ENCODE data around the gene SORCS1.
A peak's percentile ranks its signal among the peaks of the same experiment; 100 is the strongest.

The SORCS1 gene

GRCh38 chr10:106714734-106715555, 449.6 kb downstream of the SORCS1 start:
- no peak for DNase-seq

- no peak for DNase-seq
Measured at GRCh38 chr10:106713846-106714245, 450.7 kb downstream of the SORCS1 start.

GRCh38 chr10:106712988-106713387, 451.5 kb downstream of the SORCS1 start:
- DNase-seq, result no peak

GRCh38 chr10:106711313-106711906, 453.1 kb downstream of the SORCS1 start:
- no peak for DNase-seq

- no peak for DNase-seq
Measured at GRCh38 chr10:106708506-106708905, 456.0 kb downstream of the SORCS1 start.

- no peak for DNase-seq
Measured at GRCh38 chr10:106707657-106708056, 456.8 kb downstream of the SORCS1 start.

- no peak for DNase-seq
Measured at GRCh38 chr10:106706127-106706526, 458.4 kb downstream of the SORCS1 start.

GRCh38 chr10:106705681-106706100, 458.8 kb downstream of the SORCS1 start:
- DNase-seq, result peak; percentile 27

- no peak for DNase-seq
Measured at GRCh38 chr10:106696239-106696638, 468.3 kb downstream of the SORCS1 start.

GRCh38 chr10:106694696-106695095, 469.8 kb downstream of the SORCS1 start:
- no peak for DNase-seq

GRCh38 chr10:106682175-106682574, 482.3 kb downstream of the SORCS1 start:
- no peak for DNase-seq

- no peak for DNase-seq
Measured at GRCh38 chr10:106680061-106680460, 484.4 kb downstream of the SORCS1 start.

GRCh38 chr10:106679314-106679713, 485.2 kb downstream of the SORCS1 start:
- no peak for DNase-seq

GRCh38 chr10:106672517-106673175, 491.9 kb downstream of the SORCS1 start:
- no peak for DNase-seq

GRCh38 chr10:106661767-106662140, 502.8 kb downstream of the SORCS1 start:
- DNase-seq, result no peak

GRCh38 chr10:106661133-106661766, 503.3 kb downstream of the SORCS1 start:
- DNase-seq, result no peak

- no peak for DNase-seq
Measured at GRCh38 chr10:106660550-106660949, 504.0 kb downstream of the SORCS1 start.

- no peak for DNase-seq
Measured at GRCh38 chr10:106655636-106656035, 508.9 kb downstream of the SORCS1 start.

- no peak for DNase-seq
Measured at GRCh38 chr10:106655165-106655564, 509.3 kb downstream of the SORCS1 start.

GRCh38 chr10:106652279-106652678, 512.2 kb downstream of the SORCS1 start:
- DNase-seq, result no peak

- DNase-seq, result no peak
Measured at GRCh38 chr10:106648534-106649481, 515.7 kb downstream of the SORCS1 start.

- DNase-seq, result no peak
Measured at GRCh38 chr10:106643473-106643872, 521.0 kb downstream of the SORCS1 start.

Measured in NCI-H510A treated with DMSO at 0.1 percent for 48 hours (cell line).